Activated CD8-positive, alpha-beta T cell treated with anti-CD3 and anti-CD28 coated beads for 36 hours (primary cell): Measurements from ENCODE around the gene HIVEP1. TPM values are rescaled to one million over a fixed set of nuclear protein-coding genes. Genes with fewer than 3 reads are reported as not detected.

ENCODE experiments used
- ATAC-seq: fragments of 200-7000 bp; cut with Tn5 transposase; one replicate; pipeline ENCODE4 v1.10.0; 2021; ENCODE audit warnings: mild to moderate bottlenecking, moderate library complexity
- CTCF ChIA-PET: fragments of 350-600 bp; sonication (Branson Sonifier 250); formaldehyde crosslinking; loops from one replicate; lab custom pipeline; 2021; ENCODE audit warnings: antibody characterized with exemption; lab: Charles Lee
- POLR2A ChIA-PET: fragments of 350-600 bp; sonication (Branson Sonifier 250); formaldehyde crosslinking; loops from one replicate; lab custom pipeline; 2021; ENCODE audit warnings: antibody characterized with exemption; lab: Charles Lee
- DNase-seq: peaks from one replicate; pipeline ENCODE4 v3.0.0-alpha.2; 2020
- H3K27ac Mint-ChIP-seq: one replicate; pipeline ENCODE4 v1.8.0; 2021; ENCODE audit warnings: mild to moderate bottlenecking, mixed read lengths
- H3K27me3 Mint-ChIP-seq: one replicate; pipeline ENCODE4 v1.8.0; 2021; ENCODE audit warnings: mixed read lengths
- H3K36me3 Mint-ChIP-seq: one replicate; pipeline ENCODE4 v1.8.0; 2021; ENCODE audit warnings: low read depth, mixed read lengths
- H3K4me1 Mint-ChIP-seq: one replicate; pipeline ENCODE4 v1.8.0; 2021; ENCODE audit warnings: low read depth, mixed read lengths
- H3K4me3 Mint-ChIP-seq: one replicate; pipeline ENCODE4 v1.8.0; 2021; ENCODE audit warnings: mild to moderate bottlenecking, moderate library complexity, mixed read lengths
- H3K9me3 Mint-ChIP-seq: one replicate; pipeline ENCODE4 v1.8.0; 2021; ENCODE audit warnings: mixed read lengths
- intact Hi-C: fragments of 100-400 bp; cut with micrococcal nuclease; formaldehyde crosslinking; loops from one replicate; pipeline ENCODE4 v1.10.0; 2022
- total RNA-seq, 2 experiments: library from RNA; stranded (reverse); gene quantifications; one replicate each; pipeline ENCODE4 v1.2.3, GENCODE V29; 2021
- TF ChIP-seq, protein P1 (sequence below): fragments of 200-600 bp; IDR thresholded peaks from one replicate; pipeline ENCODE4 v1.8.0; 2022; ENCODE audit warnings: antibody characterized with exemption, mild to moderate bottlenecking

Gene HIVEP1
- total RNA-seq, 2 experiments from 2014 or later = 38.5 to 41.3 TPM

DNA sequence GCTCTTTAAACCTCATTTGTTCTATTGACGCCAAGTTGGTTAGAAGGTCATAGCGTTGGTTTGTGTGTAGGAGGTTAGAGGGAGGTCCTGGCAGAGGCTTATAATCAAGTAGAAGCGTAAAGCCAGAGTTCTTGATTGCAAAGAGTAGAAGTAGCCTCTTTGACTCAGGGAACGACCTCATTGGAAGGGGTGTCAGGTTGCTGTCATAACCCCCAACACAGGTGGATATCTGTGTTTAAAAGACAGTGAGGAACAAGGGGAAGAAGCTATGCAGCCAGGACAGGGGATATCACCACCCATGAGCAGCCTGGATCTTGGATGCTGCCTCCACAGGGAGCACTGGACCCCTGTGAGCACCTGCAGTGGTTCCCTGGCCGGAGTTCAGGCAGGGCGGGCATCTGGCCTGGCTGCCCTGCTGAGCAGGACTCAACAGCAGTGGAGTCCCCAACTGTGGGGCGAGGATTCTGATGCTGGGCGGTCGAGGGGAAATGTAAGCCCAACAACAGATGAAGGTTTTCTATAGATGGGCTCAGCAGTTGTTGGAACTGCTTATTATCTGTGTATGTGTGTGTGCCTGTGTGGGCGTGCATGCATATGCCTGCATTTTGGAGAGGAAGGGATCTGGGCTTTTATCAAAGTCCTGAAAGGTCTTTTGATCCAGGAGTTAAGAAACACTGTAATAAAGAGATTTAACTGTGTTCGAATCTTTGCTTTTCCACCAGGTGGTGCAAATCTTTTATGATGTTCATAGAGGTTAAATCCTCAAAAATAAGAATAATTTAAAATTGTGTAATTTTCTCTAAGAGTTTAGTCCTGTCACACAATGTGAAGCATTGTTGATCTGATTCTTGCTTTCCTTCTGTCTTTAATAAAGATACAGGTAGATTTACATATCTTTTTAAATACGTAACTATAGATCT lies 27.7 kb downstream of the HIVEP1 start:
- intact Hi-C loops = no loop called here
- Mint-ChIP-seq H3K4me3 (no peak overlapping the region), H3K9me3 (peaks cover 3% of the 10 kb centered on the region), H3K27me3 (no peaks in the 10 kb centered on the region), H3K27ac (no peak overlapping the region), H3K4me1 (peaks cover 71% of the 10 kb centered on the region), H3K36me3 (peaks cover 55% of the 10 kb centered on the region)
- DNase-seq (no peak), ATAC-seq (peak; percentile 31)
- TF ChIP-seq, protein P1, sequence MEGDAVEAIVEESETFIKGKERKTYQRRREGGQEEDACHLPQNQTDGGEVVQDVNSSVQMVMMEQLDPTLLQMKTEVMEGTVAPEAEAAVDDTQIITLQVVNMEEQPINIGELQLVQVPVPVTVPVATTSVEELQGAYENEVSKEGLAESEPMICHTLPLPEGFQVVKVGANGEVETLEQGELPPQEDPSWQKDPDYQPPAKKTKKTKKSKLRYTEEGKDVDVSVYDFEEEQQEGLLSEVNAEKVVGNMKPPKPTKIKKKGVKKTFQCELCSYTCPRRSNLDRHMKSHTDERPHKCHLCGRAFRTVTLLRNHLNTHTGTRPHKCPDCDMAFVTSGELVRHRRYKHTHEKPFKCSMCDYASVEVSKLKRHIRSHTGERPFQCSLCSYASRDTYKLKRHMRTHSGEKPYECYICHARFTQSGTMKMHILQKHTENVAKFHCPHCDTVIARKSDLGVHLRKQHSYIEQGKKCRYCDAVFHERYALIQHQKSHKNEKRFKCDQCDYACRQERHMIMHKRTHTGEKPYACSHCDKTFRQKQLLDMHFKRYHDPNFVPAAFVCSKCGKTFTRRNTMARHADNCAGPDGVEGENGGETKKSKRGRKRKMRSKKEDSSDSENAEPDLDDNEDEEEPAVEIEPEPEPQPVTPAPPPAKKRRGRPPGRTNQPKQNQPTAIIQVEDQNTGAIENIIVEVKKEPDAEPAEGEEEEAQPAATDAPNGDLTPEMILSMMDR = no peak
- CTCF ChIA-PET = interaction anchor here (1.1 to 2.2 kb wide), 4 partner anchors 12 to 384 kb away, joined by 3 to 7 read pairs (median 4); no protein-coding TSS in a partner anchor
- POLR2A ChIA-PET = interaction anchor here (0.5 to 1.3 kb wide), 6 partner anchors 10 to 234 kb away, joined by 3 to 4 read pairs (median 3); no protein-coding TSS in a partner anchor

DNA sequence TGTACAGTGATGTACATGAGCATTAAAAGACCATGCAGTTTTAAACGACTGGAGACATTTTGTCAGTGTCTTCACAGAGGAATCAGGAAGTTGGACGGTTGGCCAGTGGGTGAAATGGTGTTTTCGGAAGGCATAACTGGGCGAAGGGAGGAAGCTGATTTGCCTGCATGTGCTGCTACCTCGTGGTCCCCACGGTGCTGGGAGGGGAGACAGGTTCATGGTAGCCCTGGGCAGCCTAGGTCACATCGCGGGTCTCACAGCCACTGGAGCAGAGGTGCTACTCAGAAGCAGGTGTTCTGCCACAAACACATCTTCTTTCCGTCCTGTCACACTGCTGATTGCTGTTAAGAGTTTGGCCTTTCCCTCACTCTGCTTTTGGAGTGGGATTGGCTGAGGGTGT lies 35.2 kb downstream of the HIVEP1 start:
- TF ChIP-seq, protein P1 = no peak
- no peak for DNase-seq
- Mint-ChIP-seq H3K4me1 (peaks cover 78% of the 10 kb centered on the region), H3K27me3 (no peaks in the 10 kb centered on the region), H3K4me3 (no peak overlapping the region), H3K9me3 (no peaks in the 10 kb centered on the region), H3K36me3 (peaks cover 41% of the 10 kb centered on the region), H3K27ac (peak overlapping the region; percentile 93)
- ATAC-seq = no peak
- intact Hi-C loops = no loop called here
- ChIA-PET CTCF (interaction anchor here (0.8 to 1.0 kb wide), 2 partner anchors 348 to 391 kb away, joined by 3 read pairs; no protein-coding TSS in a partner anchor), POLR2A (interaction anchor here (0.6 to 1.7 kb wide), 3 partner anchors 29 to 37 kb away, joined by 3 to 5 read pairs (median 3); no protein-coding TSS in a partner anchor)

DNA sequence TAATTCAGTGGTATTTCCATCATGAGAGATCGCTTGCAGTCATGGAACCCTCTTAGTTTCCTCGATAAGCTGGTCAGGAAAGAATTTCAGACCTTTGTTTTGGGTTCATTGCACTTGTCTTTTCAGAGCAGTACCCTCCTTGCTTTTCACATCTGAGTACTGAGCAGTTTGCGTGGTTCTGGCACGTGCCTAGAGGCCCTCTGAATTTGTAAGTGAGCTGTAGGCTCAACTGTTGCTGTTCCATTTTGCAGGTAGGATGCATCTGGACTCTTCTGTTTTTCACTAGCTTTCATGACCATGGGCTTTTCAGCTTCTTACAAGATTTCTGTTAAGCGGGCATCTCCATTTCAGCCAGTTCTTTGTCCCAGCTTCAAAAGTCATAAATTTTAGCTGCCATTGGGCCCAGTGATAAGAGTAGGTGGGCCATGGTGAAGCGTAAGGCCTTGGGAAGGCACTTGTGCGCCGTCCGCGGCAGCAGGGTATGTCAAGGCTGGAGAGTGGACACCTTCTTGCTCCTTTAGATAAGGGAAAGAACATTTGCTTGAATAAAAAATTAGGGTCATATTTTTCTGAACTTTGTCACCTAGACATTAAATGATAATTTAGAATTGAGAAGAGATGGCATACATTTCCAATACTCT lies 35.8 kb downstream of the HIVEP1 start:
- Mint-ChIP-seq H3K4me3 (no peak overlapping the region), H3K27me3 (no peaks in the 10 kb centered on the region), H3K9me3 (no peaks in the 10 kb centered on the region), H3K4me1 (peaks cover 82% of the 10 kb centered on the region), H3K27ac (peak overlapping the region; percentile 93), H3K36me3 (peaks cover 41% of the 10 kb centered on the region)
- ChIA-PET CTCF (interaction anchor here (0.6 to 1.2 kb wide), 4 partner anchors 18 to 392 kb away, joined by 3 read pairs; no protein-coding TSS in a partner anchor), POLR2A (interaction anchor here (1.1 to 1.7 kb wide), 2 partner anchors 29 to 38 kb away, joined by 3 to 5 read pairs; no protein-coding TSS in a partner anchor)
- no peak for ATAC-seq
- TF ChIP-seq, protein P1 = no peak
- intact Hi-C loops = no loop called here
- DNase-seq = no peak

DNA sequence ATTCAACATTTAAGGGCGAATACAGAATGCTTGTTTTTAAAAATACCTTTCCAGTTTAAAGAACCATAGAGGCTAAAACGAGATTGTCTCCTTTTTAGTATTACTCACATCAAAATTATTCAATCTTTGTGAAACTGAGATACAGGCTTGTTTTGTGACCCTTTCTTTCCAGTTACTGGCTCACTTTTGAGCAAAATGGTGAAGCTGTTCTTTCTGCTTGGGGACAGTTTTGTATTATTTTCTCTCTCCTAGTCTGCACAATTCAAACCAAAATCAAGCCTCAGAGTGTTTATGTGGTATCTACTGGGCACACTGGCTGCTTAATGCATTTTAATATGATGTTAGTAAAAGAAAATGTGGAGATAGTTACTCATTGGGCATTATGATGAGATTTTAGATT lies 36.5 kb downstream of the HIVEP1 start:
- H3K36me3 Mint-ChIP-seq = peaks cover 39% of the 10 kb centered on the region
- H3K9me3 Mint-ChIP-seq = no peaks in the 10 kb centered on the region
- peak overlapping the region; percentile 18 for H3K4me3 Mint-ChIP-seq
- peak; percentile 22 for ATAC-seq
- peak overlapping the region; percentile 93 for H3K27ac Mint-ChIP-seq
- intact Hi-C loops = no loop called here
- no peaks in the 10 kb centered on the region for H3K27me3 Mint-ChIP-seq
- TF ChIP-seq, protein P1 = no peak
- POLR2A ChIA-PET = interaction anchor here (0.6 to 1.7 kb wide), 4 partner anchors 28 to 320 kb away, joined by 3 to 5 read pairs (median 4); no protein-coding TSS in a partner anchor
- H3K4me1 Mint-ChIP-seq = peaks cover 85% of the 10 kb centered on the region
- DNase-seq = no peak
- CTCF ChIA-PET = interaction anchor here (1.2 kb wide), 1 partner anchor 18 kb away, joined by 3 read pairs; no protein-coding TSS in a partner anchor
